HG03039 (cell line): ENCODE measurements around the gene RPP25.
"Not testable (repeated sequence)": the region's sequence is repeated elsewhere in the genome, so short reads cannot be mapped to it uniquely, and the experiment has no call there.

Experiments
- ATAC-seq: cut with Tn5 transposase; IDR thresholded peaks from one replicate; pipeline ENCODE4 v1.9.1; 2021; ENCODE audit warnings: mild to moderate bottlenecking, moderate library complexity; ENCODE audit not compliant: unreplicated experiment

Gene RPP25

GRCh38 chr15:74924525-74924924 is 32.0 kb downstream of the RPP25 start:
- ATAC-seq, result no peak

GRCh38 chr15:74920456-74920855 is 36.1 kb downstream of the RPP25 start:
- no peak for ATAC-seq

DNA sequence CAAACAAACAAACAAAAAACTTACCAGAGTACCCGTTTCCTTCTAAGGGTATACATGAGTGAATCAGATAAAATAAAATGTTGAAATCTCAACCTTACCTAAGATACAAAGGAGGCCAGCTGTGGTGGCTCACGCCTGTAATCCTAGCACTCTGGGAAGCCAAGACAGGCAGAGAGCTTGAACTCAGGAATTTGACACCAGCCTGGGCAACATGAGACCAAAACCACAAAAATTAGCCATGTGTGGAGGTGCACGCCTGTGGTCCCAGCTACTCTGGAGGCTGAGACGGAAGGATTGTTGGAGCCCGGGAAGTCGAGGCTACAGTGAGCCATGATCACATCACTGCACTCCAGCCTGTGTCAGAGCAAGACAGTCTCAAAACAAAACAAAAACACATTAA is 38.9 kb downstream of the RPP25 start:
- ATAC-seq, result no peak

GRCh38 chr15:74913799-74914198 is 42.8 kb downstream of the RPP25 start:
- ATAC-seq, result not testable (repeated sequence)

GRCh38 chr15:74913041-74913440 is 43.5 kb downstream of the RPP25 start:
- ATAC-seq, result no peak

- no peak for ATAC-seq
Observed at GRCh38 chr15:74908635-74909034, 47.9 kb downstream of the RPP25 start.

DNA sequence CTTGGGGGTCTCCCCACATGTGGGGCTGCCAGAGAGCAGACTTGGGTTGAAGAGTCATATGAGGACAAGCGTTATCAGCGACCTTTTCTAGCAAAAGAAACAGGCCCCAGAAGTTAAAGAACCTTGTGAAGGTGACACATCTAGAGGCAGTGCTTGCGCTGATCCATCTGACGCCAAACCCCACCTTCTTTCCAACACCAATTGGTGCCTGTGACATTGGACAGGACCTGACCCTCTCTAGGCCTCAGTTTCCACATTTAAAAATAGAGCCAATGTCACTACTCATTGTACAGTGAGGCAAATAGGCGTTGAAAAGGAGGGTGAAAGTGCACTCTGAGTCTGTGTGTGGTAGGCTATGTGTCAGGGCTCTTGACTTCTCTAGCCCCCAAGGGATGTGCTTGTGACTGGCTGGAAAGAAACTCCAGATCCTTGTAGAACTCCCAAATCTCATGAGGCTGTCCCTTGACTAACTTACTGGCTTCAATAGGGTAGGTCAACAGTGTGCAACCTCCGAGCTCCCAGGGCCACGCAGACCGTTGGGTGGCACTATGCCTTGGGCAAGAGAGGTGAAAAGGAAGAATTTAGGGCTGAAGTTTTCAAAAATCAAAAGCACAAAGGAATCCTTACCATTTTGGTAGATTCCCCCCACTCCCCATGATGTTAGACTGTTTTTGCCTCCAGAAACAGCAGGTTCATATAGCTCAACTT is 49.3 kb downstream of the RPP25 start:
- ATAC-seq, result no peak

DNA sequence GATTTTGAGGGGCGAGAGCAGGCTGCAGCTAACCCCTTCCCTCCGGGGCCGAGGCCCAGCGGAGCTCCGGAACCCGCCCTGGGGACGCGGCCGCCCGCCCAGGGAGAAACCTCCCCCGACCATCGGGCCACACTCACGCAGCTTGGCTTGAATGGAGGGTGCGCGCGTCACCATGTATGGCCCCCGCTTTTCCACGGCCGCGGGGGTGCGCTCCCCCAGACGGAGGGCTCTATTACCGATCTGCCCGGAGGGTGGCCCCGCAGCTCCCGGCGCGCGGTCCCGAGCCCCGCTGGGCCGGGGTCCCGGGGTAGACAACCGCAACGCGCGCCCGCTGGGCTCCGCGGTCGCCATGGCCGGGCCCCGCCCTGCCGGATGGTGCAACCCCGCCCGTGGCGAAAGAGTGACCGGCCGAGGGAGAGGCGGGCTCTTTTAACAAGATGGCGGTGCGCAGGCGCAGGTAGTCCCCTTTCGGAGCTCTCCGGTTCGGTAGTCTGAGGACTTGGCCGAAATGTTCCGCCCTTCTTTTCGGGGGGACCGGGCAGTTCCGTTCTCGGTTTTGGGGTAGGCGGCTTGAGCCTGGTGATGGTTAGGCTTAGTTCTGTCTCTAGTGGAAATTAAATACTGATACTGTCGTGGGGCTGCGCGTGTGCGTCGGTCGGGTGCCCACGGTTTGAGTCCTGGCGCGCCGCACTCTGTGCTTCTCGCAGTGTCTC is 50.0 kb downstream of the RPP25 start, which contains the start of gene FAM219B:
Gene FAM219B (minus strand): TSS at position 402 of the 713 bp plus-strand sequence. CDS start 51 bp downstream, at position 351.
- peak; percentile 77 for ATAC-seq

DNA sequence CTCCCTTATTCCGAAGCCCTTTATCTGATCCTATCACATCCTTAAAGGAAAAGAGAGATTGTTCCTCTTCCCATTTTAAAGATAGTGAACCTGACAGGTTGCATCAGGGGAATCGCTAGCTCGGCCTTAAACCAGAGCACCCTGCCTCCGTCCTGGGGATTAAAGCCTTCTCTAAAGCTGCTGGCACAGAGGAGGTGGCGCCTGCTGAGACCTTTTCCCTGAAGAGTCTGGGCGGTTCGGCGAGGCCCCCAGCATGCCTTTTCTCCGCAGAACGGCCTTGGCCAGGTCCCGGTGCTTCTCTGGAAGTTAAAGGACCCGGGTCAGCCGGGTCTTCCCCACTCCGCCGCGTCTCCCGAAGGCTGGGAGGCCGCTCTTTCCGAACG is 50.5 kb downstream of the RPP25 start:
- peak; percentile 2 for ATAC-seq
